RWPE2 (cell line): Measurements from ENCODE around the gene NLRC4.
A peak's percentile ranks its signal among the peaks of the same experiment; 100 is the strongest.

ENCODE experiments used
- ATAC-seq: fragments of 200-7000 bp; cut with Tn5 transposase; 3 replicates; pipeline ENCODE4 v1.9.1; 2021; ENCODE audit warnings: low read depth
- DNase-seq: peaks from one replicate; pipeline ENCODE4 v3.0.0-alpha.2; 2020; ENCODE audit warnings: low spot score
- H3K27ac ChIP-seq: fragments of 450-650 bp; 2 replicates; pipeline ENCODE4 v1.5.1; 2017; ENCODE audit warnings: mild to moderate bottlenecking; ENCODE audit not compliant: poor library complexity, severe bottlenecking
- H3K27me3 ChIP-seq: fragments of 250-450 bp; sonication (Bioruptor Pico); 2 replicates; pipeline ENCODE4 v1.5.1; 2021; ENCODE audit warnings: mild to moderate bottlenecking, moderate library complexity; ENCODE audit not compliant: insufficient read depth, poor library complexity, severe bottlenecking
- H3K36me3 ChIP-seq: fragments of 250-450 bp; sonication (Bioruptor Pico); 2 replicates; pipeline ENCODE4 v1.5.1; 2020; ENCODE audit warnings: low read depth, mild to moderate bottlenecking, moderate library complexity
- H3K4me1 ChIP-seq: fragments of 250-450 bp; sonication (Bioruptor Pico); 2 replicates; pipeline ENCODE4 v1.5.1; 2021; ENCODE audit warnings: mild to moderate bottlenecking, moderate library complexity; ENCODE audit not compliant: insufficient read depth, poor library complexity, severe bottlenecking
- H3K4me3 ChIP-seq: fragments of 250-450 bp; sonication (Bioruptor Pico); 2 replicates; pipeline ENCODE4 v1.5.1; 2021; ENCODE audit warnings: mild to moderate bottlenecking, moderate library complexity; ENCODE audit not compliant: severe bottlenecking
- H3K9me3 ChIP-seq: fragments of 250-450 bp; sonication (Bioruptor Pico); 2 replicates; pipeline ENCODE4 v1.5.1; 2021; ENCODE audit warnings: mild to moderate bottlenecking, moderate library complexity; ENCODE audit not compliant: severe bottlenecking
- TF ChIP-seq, protein P1 (sequence below): fragments of 450-650 bp; IDR thresholded peaks from one replicate; pipeline ENCODE4 v1.5.1; 2017; ENCODE audit warnings: mild to moderate bottlenecking, moderate library complexity; ENCODE audit not compliant: poor library complexity, severe bottlenecking

The NLRC4 gene

DNA sequence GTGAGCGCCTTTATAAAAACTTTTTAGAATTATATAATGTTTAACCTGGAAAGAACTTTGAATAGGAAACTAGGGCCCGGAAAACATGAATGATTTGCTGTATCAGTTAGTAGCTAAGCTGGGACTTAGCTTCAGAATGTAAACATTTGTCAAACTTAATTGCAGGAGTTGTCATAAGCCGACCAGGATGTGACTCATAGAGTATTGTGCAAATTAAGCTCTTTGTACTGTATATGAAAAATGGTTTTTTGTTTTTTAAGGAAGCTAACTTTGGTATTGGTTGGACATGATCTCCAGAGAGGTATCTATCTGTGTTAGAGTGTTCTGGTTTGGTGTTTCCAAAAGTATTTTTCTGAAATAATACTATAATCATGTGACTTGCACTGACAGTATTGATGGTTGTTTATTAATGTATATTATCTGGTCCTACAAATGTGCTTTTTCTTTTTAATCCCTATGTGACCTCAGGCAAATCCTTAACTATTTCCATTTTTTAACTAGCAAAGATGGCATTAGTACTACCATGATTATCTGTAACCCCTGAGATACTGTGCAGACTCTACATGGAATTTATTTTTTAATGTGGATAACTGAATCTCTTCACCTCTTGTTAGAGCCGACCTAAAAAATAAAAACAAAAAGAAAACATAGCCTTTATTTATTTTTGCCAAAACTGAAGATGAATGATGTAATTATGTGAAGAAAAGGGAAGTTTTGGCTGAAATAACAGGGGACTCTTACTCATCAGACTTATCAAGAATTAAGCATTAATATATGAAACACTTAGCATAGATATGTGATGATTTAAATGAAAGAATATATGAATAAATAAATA is 24.7 kb upstream of the NLRC4 start:
- Histone ChIP-seq H3K4me3 (no peak overlapping the region), H3K9me3 (no peaks in the 10 kb centered on the region), H3K4me1 (peaks cover 22% of the 10 kb centered on the region), H3K27me3 (no peaks in the 10 kb centered on the region), H3K27ac (peak overlapping the region; percentile 57), H3K36me3 (peaks cover 39% of the 10 kb centered on the region)
- ATAC-seq (peak; percentile 86), DNase-seq (no peak)
- TF ChIP-seq, protein P1, sequence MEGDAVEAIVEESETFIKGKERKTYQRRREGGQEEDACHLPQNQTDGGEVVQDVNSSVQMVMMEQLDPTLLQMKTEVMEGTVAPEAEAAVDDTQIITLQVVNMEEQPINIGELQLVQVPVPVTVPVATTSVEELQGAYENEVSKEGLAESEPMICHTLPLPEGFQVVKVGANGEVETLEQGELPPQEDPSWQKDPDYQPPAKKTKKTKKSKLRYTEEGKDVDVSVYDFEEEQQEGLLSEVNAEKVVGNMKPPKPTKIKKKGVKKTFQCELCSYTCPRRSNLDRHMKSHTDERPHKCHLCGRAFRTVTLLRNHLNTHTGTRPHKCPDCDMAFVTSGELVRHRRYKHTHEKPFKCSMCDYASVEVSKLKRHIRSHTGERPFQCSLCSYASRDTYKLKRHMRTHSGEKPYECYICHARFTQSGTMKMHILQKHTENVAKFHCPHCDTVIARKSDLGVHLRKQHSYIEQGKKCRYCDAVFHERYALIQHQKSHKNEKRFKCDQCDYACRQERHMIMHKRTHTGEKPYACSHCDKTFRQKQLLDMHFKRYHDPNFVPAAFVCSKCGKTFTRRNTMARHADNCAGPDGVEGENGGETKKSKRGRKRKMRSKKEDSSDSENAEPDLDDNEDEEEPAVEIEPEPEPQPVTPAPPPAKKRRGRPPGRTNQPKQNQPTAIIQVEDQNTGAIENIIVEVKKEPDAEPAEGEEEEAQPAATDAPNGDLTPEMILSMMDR: no peak

DNA sequence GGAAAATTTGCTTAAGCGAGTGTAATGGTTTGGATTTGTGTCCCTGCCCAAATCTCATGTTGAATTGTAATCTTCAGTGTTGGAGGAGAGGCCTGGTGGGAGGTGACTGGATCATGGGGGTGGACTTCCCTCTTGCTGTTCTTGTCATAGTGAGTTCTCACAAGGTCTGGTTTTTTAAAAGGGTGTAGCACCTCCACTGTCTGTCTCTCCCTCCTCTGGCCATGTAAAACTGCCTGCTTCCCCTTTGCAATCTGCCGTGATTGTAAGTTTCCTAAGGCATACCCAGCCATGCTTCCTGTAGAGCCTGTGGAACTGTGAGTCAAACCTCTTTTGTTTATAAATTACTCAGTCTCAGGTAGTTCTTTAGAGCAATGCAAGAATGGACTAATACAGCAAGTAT is 19.6 kb upstream of the NLRC4 start:
- DNase-seq (no peak), ATAC-seq (peak; percentile 81)
- H3K27ac ChIP-seq: peak overlapping the region; percentile 21
- no peak overlapping the region for H3K4me3 ChIP-seq
- no peaks in the 10 kb centered on the region for H3K9me3 ChIP-seq
- no peaks in the 10 kb centered on the region for H3K27me3 ChIP-seq
- H3K4me1 ChIP-seq: peaks cover 16% of the 10 kb centered on the region
- H3K36me3 ChIP-seq: peaks cover 18% of the 10 kb centered on the region
- TF ChIP-seq, protein P1: no peak

DNA sequence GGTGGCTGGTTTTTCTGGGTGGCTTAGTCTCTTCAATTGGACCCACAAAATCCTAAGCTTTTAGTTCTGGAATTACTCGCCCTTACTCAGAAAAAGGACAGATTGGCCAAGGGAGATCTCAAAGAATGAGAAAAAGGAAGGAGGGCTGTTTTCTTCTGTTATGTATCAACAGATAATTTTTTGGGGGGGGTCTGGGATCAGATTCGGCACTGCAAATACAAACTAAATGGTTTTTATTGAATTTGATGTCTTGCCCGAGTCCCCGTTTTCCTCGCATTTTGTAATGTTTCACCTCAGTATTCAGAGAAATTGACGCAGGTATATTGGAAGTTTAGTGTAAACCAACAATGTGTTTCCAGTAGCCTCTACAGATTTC is 13.8 kb upstream of the NLRC4 start:
- no peak for ATAC-seq
- DNase-seq: no peak
- peak overlapping the region; percentile 59 for H3K4me3 ChIP-seq
- H3K4me1 ChIP-seq: peaks cover 4% of the 10 kb centered on the region
- peak overlapping the region; percentile 7 for H3K27ac ChIP-seq
- H3K27me3 ChIP-seq: no peaks in the 10 kb centered on the region
- H3K9me3 ChIP-seq: no peaks in the 10 kb centered on the region
- TF ChIP-seq, protein P1: no peak
- H3K36me3 ChIP-seq: peaks cover 8% of the 10 kb centered on the region

DNA sequence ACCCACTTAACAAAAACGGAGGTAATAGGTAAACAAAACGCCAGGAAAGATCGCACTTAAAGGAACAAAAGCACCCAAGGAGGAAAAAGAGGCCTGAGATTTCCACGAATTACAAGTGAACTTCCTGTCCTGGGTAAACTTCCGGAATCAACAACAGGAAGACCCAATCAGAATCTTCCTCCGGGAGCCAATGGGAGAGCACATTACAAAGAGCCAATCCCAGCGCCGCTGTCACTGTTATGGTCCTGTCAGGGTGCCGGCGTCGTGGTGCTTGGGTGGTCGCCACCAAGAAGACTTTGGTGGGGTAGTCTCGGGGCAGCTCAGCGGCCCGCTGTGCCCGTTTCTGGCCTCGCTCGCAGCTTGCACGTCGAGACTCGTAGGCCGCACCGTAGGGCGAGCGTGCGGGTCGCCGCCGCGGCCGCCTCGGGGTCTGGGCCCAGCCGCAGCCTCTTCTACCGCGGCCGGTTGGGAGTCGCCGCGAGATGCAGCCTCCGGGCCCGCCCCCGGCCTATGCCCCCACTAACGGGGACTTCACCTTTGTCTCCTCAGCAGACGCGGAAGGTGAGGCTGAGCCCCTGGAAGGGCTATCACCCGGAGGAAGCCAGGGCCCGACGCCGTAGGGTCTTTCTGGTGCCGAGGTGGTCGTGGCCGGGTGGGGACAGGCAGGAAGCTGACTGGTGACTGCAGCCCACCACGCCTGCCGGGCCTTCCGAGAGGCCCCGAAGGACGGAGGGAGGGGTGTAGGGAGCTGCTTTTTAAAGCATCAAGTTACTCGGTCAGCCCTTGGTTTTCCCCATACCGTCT is 13.2 kb upstream of the NLRC4 start, which contains the start of gene YIPF4:
YIPF4 (plus strand) TSS at position 231 of the 804 bp plus-strand sequence; CDS start at position 483, 252 bp downstream.
- peak; percentile 73 for DNase-seq
- Histone ChIP-seq H3K27ac (peak within 1 kb of the TSS; percentile 7), H3K27me3 (no peaks in the 10 kb centered on the region), H3K4me3 (peak within 1 kb of the TSS; percentile 59), H3K9me3 (no peaks in the 10 kb centered on the region), H3K36me3 (peaks cover 8% of the 10 kb centered on the region), H3K4me1 (peaks cover 4% of the 10 kb centered on the region)
- TF ChIP-seq, protein P1: no peak
- peak; percentile 99 for ATAC-seq
